ENCODE data around the gene KCNG3. TPM values are rescaled to one million over a fixed set of nuclear protein-coding genes. Genes with fewer than 3 reads are reported as not detected.
A peak's percentile ranks its signal among the peaks of the same experiment; 100 is the strongest.

Gene KCNG3
- total RNA-seq, 1 experiment from 2014 or later = not detected

DNA sequence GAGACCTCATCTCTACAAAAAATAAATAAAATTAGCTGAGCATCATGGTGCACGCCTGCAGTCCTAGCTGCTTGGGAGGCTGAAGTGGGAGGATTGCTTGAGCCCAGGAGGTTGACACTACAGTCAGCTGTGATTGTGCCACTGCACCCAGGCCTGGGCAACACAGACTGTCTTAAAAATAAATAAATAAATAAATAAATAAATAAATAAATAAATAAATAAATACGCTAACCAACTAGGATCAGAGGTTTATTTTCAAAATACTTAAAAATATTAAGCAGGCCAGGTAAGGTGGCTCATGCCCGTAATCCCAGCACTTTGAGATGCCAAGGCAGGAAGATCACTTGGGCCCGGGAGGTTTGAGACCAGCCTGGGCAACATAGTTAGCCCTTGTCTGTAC, 63.6 kb downstream of the KCNG3 start:
- intact Hi-C loops (cut with micrococcal nuclease) = no loop called here
- Mint-ChIP-seq H3K4me1 (ENCODE audit: insufficient read depth, unreplicated experiment) (no peaks in the 10 kb centered on the region), H3K27ac (ENCODE audit: low read depth, unreplicated experiment) (no peak overlapping the region), H3K36me3 (ENCODE audit: insufficient read depth, unreplicated experiment) (no peaks in the 10 kb centered on the region), H3K27me3 (ENCODE audit: insufficient read depth, unreplicated experiment) (no peaks in the 10 kb centered on the region), H3K9me3 (ENCODE audit: unreplicated experiment) (no peaks in the 10 kb centered on the region), H3K4me3 (ENCODE audit: unreplicated experiment) (no peak overlapping the region)
- ChIA-PET POLR2A (interaction anchor here (0.9 kb wide), 1 partner anchor 16 kb away, joined by 3 read pairs; no protein-coding TSS in a partner anchor), CTCF (interaction anchor here (1.2 kb wide), 1 partner anchor 86 kb away, joined by 3 read pairs; no protein-coding TSS in a partner anchor)
- BruUV-seq (replicated peaks) = no TSS peak
- DNase-seq (ENCODE audit: unreplicated experiment) = no peak
- no peak for TF ChIP-seq CTCF (IDR thresholded peaks at IDR 0.05; ENCODE audit: unreplicated experiment)

DNA sequence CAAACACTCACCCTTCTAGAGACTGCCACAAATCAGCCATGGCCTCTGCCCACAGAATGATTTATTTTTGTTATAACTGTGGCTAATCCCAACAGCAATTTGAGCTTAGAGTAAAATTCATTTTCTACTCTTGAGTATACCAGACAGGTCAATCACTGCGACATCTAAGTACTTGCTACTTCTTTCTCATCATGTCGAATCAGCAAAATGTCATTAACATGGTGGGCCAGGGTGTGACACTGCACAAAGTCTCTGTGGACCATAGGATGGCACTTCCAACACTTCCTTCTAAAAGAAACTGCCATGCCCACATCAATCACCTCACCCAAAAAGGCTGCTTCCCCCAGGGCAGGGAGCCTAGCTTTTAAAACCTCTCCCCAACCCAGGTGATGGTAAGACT, 64.4 kb downstream of the KCNG3 start:
- DNase-seq (ENCODE audit: unreplicated experiment) = no peak
- CTCF ChIA-PET = interaction anchor here (1.2 kb wide), 1 partner anchor 86 kb away, joined by 3 read pairs; no protein-coding TSS in a partner anchor

GRCh38 chr2:42425697-42426096, 68.1 kb downstream of the KCNG3 start:
- Mint-ChIP-seq H3K27ac (ENCODE audit: low read depth, unreplicated experiment) (no peak overlapping the region), H3K27me3 (ENCODE audit: insufficient read depth, unreplicated experiment) (no peaks in the 10 kb centered on the region), H3K36me3 (ENCODE audit: insufficient read depth, unreplicated experiment) (no peaks in the 10 kb centered on the region), H3K4me1 (ENCODE audit: insufficient read depth, unreplicated experiment) (peaks cover 10% of the 10 kb centered on the region), H3K9me3 (ENCODE audit: unreplicated experiment) (no peaks in the 10 kb centered on the region), H3K4me3 (ENCODE audit: unreplicated experiment) (no peak overlapping the region)
- CTCF ChIA-PET = interaction anchor here (0.6 kb wide), 1 partner anchor 72 kb away, joined by 5 read pairs; no protein-coding TSS in a partner anchor
- no peak for TF ChIP-seq CTCF (IDR thresholded peaks at IDR 0.05; ENCODE audit: unreplicated experiment)
- intact Hi-C loops (cut with micrococcal nuclease) = no loop called here
- no peak for DNase-seq (ENCODE audit: unreplicated experiment)
- no TSS peak for BruUV-seq (replicated peaks)
- POLR2A ChIA-PET = interaction anchor here (0.6 kb wide), 1 partner anchor 297 kb away, joined by 3 read pairs; no protein-coding TSS in a partner anchor

More for the DNA sequence above, 64.4 kb downstream of the KCNG3 start:
- no TSS peak for BruUV-seq (replicated peaks)
- Mint-ChIP-seq H3K9me3 (ENCODE audit: unreplicated experiment) (no peaks in the 10 kb centered on the region), H3K4me1 (ENCODE audit: insufficient read depth, unreplicated experiment) (no peaks in the 10 kb centered on the region), H3K27me3 (ENCODE audit: insufficient read depth, unreplicated experiment) (no peaks in the 10 kb centered on the region), H3K4me3 (ENCODE audit: unreplicated experiment) (no peak overlapping the region), H3K27ac (ENCODE audit: low read depth, unreplicated experiment) (no peak overlapping the region), H3K36me3 (ENCODE audit: insufficient read depth, unreplicated experiment) (no peaks in the 10 kb centered on the region)
- intact Hi-C loops (cut with micrococcal nuclease) = no loop called here
- no peak for TF ChIP-seq CTCF (IDR thresholded peaks at IDR 0.05; ENCODE audit: unreplicated experiment)
- POLR2A ChIA-PET = interaction anchor here (0.9 kb wide), 2 partner anchors 10 to 16 kb away, joined by 3 read pairs; no protein-coding TSS in a partner anchor

- Mint-ChIP-seq H3K27me3 (ENCODE audit: insufficient read depth, unreplicated experiment) (no peaks in the 10 kb centered on the region), H3K9me3 (ENCODE audit: unreplicated experiment) (no peaks in the 10 kb centered on the region)
These were observed 69.7 kb downstream of the KCNG3 start for GRCh38 chr2:42424033-42424432.

More at GRCh38 chr2:42424033-42424432, 69.7 kb downstream of the KCNG3 start:
- Mint-ChIP-seq H3K4me1 (ENCODE audit: insufficient read depth, unreplicated experiment) (peaks cover 13% of the 10 kb centered on the region), H3K4me3 (ENCODE audit: unreplicated experiment) (no peak overlapping the region), H3K36me3 (ENCODE audit: insufficient read depth, unreplicated experiment) (no peaks in the 10 kb centered on the region), H3K27ac (ENCODE audit: low read depth, unreplicated experiment) (no peak overlapping the region)
- no TSS peak for BruUV-seq (replicated peaks)
- CTCF ChIA-PET = no interaction called here
- peak; percentile 24 for DNase-seq (ENCODE audit: unreplicated experiment)
- no peak for TF ChIP-seq CTCF (IDR thresholded peaks at IDR 0.05; ENCODE audit: unreplicated experiment)
- intact Hi-C loops (cut with micrococcal nuclease) = no loop called here
- POLR2A ChIA-PET = no interaction called here
